Airway epithelial cell (primary cell): ENCODE measurements around the gene ILF3. TPM values are rescaled to one million over a fixed set of nuclear protein-coding genes. Genes with fewer than 3 reads are reported as not detected.

Source experiments
- total RNA-seq: library from RNA; depleted of rRNA; stranded (reverse); fragments of >200 nt; gene quantifications from 2 replicates; pipeline ENCODE4 v1.2.3, GENCODE V29; 2015

ILF3 gene
- 118 and 141 TPM in 2 replicates for total RNA-seq

DNA sequence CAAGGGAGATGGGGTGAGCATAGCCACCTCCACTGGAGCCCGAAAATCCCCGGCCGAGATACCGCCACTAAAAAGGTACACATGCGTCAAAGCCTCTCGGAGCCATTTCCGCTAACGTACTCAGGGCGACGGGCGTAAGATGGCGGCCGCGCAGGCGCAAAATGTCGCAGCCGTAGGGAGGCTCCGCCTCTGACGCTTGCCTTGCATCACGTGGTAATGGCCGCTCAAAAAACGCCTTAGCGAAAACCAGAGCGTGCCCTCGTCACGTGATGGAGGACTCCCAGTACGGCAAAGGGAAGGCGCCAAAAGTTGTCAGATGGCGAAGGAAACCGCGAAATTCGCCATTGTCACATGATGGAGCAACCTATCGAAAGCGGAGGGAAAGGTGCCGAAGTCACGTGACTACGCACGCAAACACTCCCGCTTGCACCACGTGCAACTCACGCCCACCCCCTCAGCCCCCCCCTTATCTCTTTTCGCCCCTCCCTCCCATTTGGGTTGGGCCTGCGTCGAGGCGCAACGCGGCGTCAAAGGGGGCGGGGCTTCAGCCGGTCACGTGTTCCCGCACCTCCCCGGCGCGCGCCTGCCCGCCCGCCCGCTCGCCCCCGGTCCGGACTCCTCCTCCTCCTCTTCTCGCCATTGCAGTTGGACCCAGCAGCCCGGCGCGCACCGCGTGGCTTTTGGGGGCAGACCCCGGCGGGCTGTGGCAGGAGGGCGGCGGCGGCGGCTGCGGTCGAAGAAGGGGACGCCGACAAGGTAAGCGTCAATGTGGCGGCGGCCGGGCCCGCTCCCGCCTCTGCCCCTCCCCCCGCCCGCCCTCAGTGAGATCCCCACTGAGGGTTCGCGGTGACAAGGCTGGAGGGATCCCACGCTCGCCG lies at the start of gene ILF3:
TSS of gene ILF3 (plus strand) at position 615 of the 878 bp plus-strand sequence. CDS start 16,260 bp downstream, outside the sequence.

DNA sequence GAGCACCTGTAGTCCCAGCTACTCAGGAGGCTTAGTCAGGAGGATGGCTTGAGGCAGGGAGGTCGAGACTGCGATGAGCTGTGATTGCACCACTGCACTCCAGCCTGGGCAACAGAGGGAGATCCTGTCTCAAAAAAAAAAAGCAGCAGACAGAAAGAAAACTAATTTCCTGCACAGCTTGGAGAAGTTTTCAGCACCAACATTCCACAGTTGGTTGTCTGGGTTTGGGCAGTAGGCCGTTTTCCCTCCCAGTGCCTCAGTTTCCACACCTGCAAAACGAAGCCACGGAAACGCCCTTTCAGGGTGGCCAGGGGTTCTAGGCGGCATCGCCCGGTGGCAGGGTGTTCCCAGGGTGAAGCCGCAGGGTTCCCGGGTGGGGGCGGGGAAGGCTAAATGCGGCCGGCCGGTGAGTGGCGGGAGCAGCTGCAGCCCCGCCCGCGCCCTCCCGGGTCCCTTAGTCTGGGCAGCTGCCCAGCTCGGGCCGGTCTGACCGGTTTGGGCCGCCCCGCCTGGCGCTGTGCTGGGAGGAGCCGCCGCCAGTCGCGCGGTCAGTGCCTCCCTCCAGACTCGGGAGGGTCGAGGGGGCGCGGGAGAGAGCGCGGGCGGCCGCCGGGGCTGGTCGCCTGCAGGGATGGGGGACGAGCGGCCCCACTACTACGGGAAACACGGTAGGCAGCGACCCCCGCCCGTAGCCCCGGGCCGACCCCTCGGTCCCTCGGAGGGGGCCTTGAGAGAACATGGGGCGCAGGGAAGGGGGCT lies 29.0 kb upstream of the ILF3 start, which contains the start of gene SLC44A2:
TSS of gene SLC44A2 (plus strand) at position 551 of the 759 bp plus-strand sequence. CDS start at position 632, 81 bp downstream.

DNA sequence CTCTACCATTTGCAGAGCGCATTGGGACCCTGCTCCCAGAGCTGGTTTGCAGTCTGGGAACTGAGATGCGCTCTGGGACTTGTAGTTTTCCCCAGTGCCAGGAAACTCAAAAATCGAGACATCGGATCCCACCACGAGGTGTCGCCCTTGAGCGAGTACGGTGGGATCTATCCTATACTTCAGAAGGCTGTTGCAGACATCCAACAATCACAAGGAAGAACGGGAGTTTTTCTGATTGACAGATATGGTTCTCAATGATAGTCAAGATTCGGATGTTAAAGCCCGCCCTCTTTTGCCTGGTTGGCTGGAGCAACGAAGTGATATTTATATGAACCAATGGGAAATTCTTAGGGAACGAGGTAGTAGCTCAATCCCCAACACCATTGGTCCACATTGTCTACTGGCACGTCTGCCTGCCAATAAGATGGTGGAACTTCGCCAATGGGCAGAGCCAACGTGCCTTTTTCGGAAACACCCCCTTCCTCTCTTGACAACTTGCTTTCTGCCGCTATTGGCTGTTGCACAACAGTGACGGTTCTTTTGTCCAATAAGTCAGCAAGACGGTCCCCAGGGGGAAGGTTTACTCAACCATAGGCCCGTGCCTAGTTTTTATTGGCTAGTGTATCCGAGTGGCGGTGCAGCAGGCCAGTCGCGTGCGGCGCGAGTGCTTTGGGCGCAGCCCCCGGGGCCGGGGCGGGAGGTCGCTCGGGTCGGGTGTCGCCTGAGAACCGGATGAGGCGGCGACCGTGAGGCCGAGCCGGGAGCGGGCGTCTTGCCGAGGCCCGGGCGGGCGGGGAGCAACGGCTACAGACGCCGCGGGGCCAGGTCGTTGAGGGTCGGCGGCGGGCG lies 63.4 kb downstream of the ILF3 start, which contains the start of gene DNM2:
TSS of gene DNM2 (plus strand) at position 724 of the 849 bp plus-strand sequence. CDS start 164 bp downstream, outside the sequence.

Other genes starting within 250 kb of the ILF3 start
- 0.09 and 0.71 TPM in 2 replicates for gene PDE4A, start 233.8 kb upstream of the ILF3 start, total RNA-seq
- 48.5 and 52.1 TPM in 2 replicates for gene KEAP1, start 151.0 kb upstream of the ILF3 start, total RNA-seq
- gene S1PR5, start 136.9 kb upstream of the ILF3 start, total RNA-seq: 3.3 TPM in 2 replicates
- 30.6 and 43.4 TPM in 2 replicates for gene ATG4D, start 110.4 kb upstream of the ILF3 start, total RNA-seq
- gene KRI1, start 88.3 kb upstream of the ILF3 start, total RNA-seq: 10.6 and 11.9 TPM in 2 replicates
- 2.0 and 7.1 TPM in 2 replicates for gene CDKN2D, start 85.4 kb upstream of the ILF3 start, total RNA-seq
- gene AP1M2, start 67.0 kb upstream of the ILF3 start, total RNA-seq: 87.2 and 108 TPM in 2 replicates
- 87.7 and 95.3 TPM in 2 replicates for gene SLC44A2, start 28.8 kb upstream of the ILF3 start, total RNA-seq
- 19.0 and 21.8 TPM in 2 replicates for gene QTRT1, start 47.1 kb downstream of the ILF3 start, total RNA-seq
- gene DNM2, start 63.7 kb downstream of the ILF3 start, total RNA-seq: 75.2 and 86.7 TPM in 2 replicates
- 47.3 and 53.1 TPM in 2 replicates for gene TMED1, start 181.9 kb downstream of the ILF3 start, total RNA-seq
- not detected in 2 replicates for gene C19orf38, start 194.1 kb downstream of the ILF3 start, total RNA-seq
- gene CARM1, start 217.2 kb downstream of the ILF3 start, total RNA-seq: 30.8 and 47.0 TPM in 2 replicates